IMR-90 (cell line): Measurements from ENCODE around the gene RPS6KA5. TPM values are rescaled to one million over a fixed set of nuclear protein-coding genes. Genes with fewer than 3 reads are reported as not detected.

Experiments used
- ATAC-seq: fragments of 200-7000 bp; cut with Tn5 transposase; 2 replicates; pipeline ENCODE4 v1.9.1; 2020; ENCODE audit warnings: low read depth, mild to moderate bottlenecking, moderate library complexity
- BruUV-seq: library from RNA; stranded (reverse); fragments of 400-500 nt; replicated peaks from 2 replicates; lab custom pipeline; 2021; lab: Mats Ljungman, UMichigan
- CTCF ChIA-PET: fragments of 300-600 bp; formaldehyde crosslinking; extraction: SDS; loops from one replicate; lab custom pipeline; 2021; ENCODE audit warnings: antibody characterized with exemption; lab: Yijun Ruan, JAX
- POLR2A ChIA-PET: fragments of 300-600 bp; sonication (Branson Sonifier 250); formaldehyde crosslinking; loops from one replicate; lab custom pipeline; 2022; ENCODE audit warnings: antibody characterized with exemption; ENCODE audit not compliant: unreplicated experiment; lab: Charles Lee
- DNase-seq: peaks from one replicate; pipeline ENCODE4 v3.0.0; 2013
- H2AFZ ChIP-seq: replicated peaks from 2 replicates; pipeline ENCODE3; 2013; ENCODE audit warnings: low read length, mild to moderate bottlenecking; ENCODE audit not compliant: poor library complexity
- H2AK5ac ChIP-seq: 2 replicates; pipeline ENCODE4 v1.6.1; 2013; ENCODE audit warnings: low read depth, low read length, inconsistent platforms
- H2AK9ac ChIP-seq: replicated peaks from 2 replicates; pipeline ENCODE3; 2013; ENCODE audit warnings: mild to moderate bottlenecking, low read depth, low read length, moderate library complexity; ENCODE audit not compliant: poor library complexity
- H2BK120ac ChIP-seq: 2 replicates; pipeline ENCODE4 v1.6.1; 2013; ENCODE audit warnings: low read depth, low read length, inconsistent platforms
- H2BK15ac ChIP-seq: 3 replicates; pipeline ENCODE4 v1.6.1; 2013; ENCODE audit warnings: low read depth, low read length, inconsistent platforms
- H2BK20ac ChIP-seq: 2 replicates; pipeline ENCODE4 v1.6.1; 2013; ENCODE audit warnings: low read depth, mild to moderate bottlenecking, inconsistent platforms, low read length, moderate library complexity
- H2BK5ac ChIP-seq: 2 replicates; pipeline ENCODE4 v1.6.1; 2013; ENCODE audit warnings: mild to moderate bottlenecking, low read depth, low read length, inconsistent platforms; ENCODE audit not compliant: poor library complexity, severe bottlenecking
- H3K14ac ChIP-seq: replicated peaks from 2 replicates; pipeline ENCODE4 v1.6.1; 2013; ENCODE audit warnings: low read depth, low read length, inconsistent platforms
- H3K18ac ChIP-seq: 2 replicates; pipeline ENCODE4 v1.6.1; 2013; ENCODE audit warnings: low read depth, low read length, control low read depth
- H3K23ac ChIP-seq: 2 replicates; pipeline ENCODE4 v1.6.1; 2013; ENCODE audit warnings: low read depth, low read length, inconsistent platforms
- H3K27ac ChIP-seq: 2 replicates; pipeline ENCODE4 v1.5.1; 2013; ENCODE audit warnings: mild to moderate bottlenecking, control low read depth, low read length; ENCODE audit not compliant: insufficient read depth
- H3K27me3 ChIP-seq: 2 replicates; pipeline ENCODE4 v1.6.1; 2013; ENCODE audit warnings: low read length; ENCODE audit not compliant: control insufficient read depth, insufficient read depth
- H3K36me3 ChIP-seq: 2 replicates; pipeline ENCODE4 v1.6.1; 2013; ENCODE audit warnings: low read length, mixed read lengths; ENCODE audit not compliant: control insufficient read depth, insufficient read depth
- H3K4ac ChIP-seq: 2 replicates; pipeline ENCODE4 v1.6.1; 2013; ENCODE audit warnings: low read depth, low read length, inconsistent platforms
- H3K4me1 ChIP-seq: 2 replicates; pipeline ENCODE4 v1.6.1; 2013; ENCODE audit warnings: low read length, mixed read lengths; ENCODE audit not compliant: control insufficient read depth, insufficient read depth
- H3K4me2 ChIP-seq: 2 replicates; pipeline ENCODE4 v1.6.1; 2013; ENCODE audit warnings: low read depth, mild to moderate bottlenecking, control low read depth, low read length, moderate library complexity
- H3K4me3 ChIP-seq: 2 replicates; pipeline ENCODE4 v1.5.1; 2013; ENCODE audit warnings: low read depth, mild to moderate bottlenecking, control low read depth, low read length, moderate library complexity; ENCODE audit not compliant: insufficient read depth
- H3K56ac ChIP-seq: 2 replicates; pipeline ENCODE4 v1.6.1; 2013; ENCODE audit warnings: low read length, inconsistent platforms; ENCODE audit not compliant: insufficient read depth; ENCODE audit errors: extremely low read depth
- H3K79me1 ChIP-seq, 2 experiments: 2 replicates each; pipeline ENCODE4 v1.6.1; 2013; ENCODE audit warnings: low read length in 2 of 2, inconsistent platforms in 1 of 2, low read depth in 1 of 2
- H3K9ac ChIP-seq: 2 replicates; pipeline ENCODE4 v1.6.1; 2013; ENCODE audit warnings: low read depth, low read length, control low read depth
- H3K9me1 ChIP-seq: 2 replicates; pipeline ENCODE4 v1.6.1; 2013; ENCODE audit warnings: low read length, inconsistent platforms; ENCODE audit not compliant: insufficient read depth
- H3K9me3 ChIP-seq: 2 replicates; pipeline ENCODE4 v1.6.1; 2013; ENCODE audit warnings: low read length; ENCODE audit not compliant: control insufficient read depth, insufficient read depth
- H4K20me1 ChIP-seq: 2 replicates; pipeline ENCODE4 v1.6.1; 2013; ENCODE audit warnings: low read length, inconsistent platforms; ENCODE audit not compliant: insufficient read depth
- H4K5ac ChIP-seq: 2 replicates; pipeline ENCODE4 v1.6.1; 2013; ENCODE audit warnings: mild to moderate bottlenecking, low read depth, low read length, control low read depth
- H4K8ac ChIP-seq, 2 experiments: 2 replicates each; pipeline ENCODE4 v1.6.1; 2013; ENCODE audit warnings: low read depth in 2 of 2, low read length in 2 of 2, control low read depth in 1 of 2, inconsistent platforms in 1 of 2
- H4K91ac ChIP-seq: 2 replicates; pipeline ENCODE4 v1.6.1; 2013; ENCODE audit warnings: low read depth, low read length, inconsistent platforms; ENCODE audit not compliant: insufficient read depth
- CEBPB ChIP-seq: IDR thresholded peaks from 2 replicates; pipeline ENCODE4 v1.6.1; 2012; ENCODE audit warnings: low read depth, low read length, improper control_type of control experiment
- ELK1 ChIP-seq: fragments of 150-350 bp; IDR thresholded peaks from 2 replicates; pipeline ENCODE4 v1.6.1; 2016; ENCODE audit warnings: low read depth, mild to moderate bottlenecking, low read length, moderate library complexity, borderline replicate concordance
- FOS ChIP-seq: fragments of 150-350 bp; IDR thresholded peaks from 2 replicates; pipeline ENCODE4 v1.6.1; 2016; ENCODE audit warnings: low read depth, low read length
- MAZ ChIP-seq: IDR thresholded peaks from 2 replicates; pipeline ENCODE4 v1.6.1; 2012; ENCODE audit warnings: low read depth, mild to moderate bottlenecking, low read length, improper control_type of control experiment, moderate library complexity, borderline replicate concordance
- RAD21 ChIP-seq: IDR thresholded peaks from 2 replicates; pipeline ENCODE4 v1.6.1; 2012; ENCODE audit warnings: low read length, improper control_type of control experiment
- RCOR1 ChIP-seq: IDR thresholded peaks from 2 replicates; pipeline ENCODE4 v1.6.1; 2012; ENCODE audit warnings: mild to moderate bottlenecking, low read length, improper control_type of control experiment; ENCODE audit not compliant: insufficient replicate concordance
- USF2 ChIP-seq: fragments of 150-350 bp; IDR thresholded peaks from 2 replicates; pipeline ENCODE4 v1.6.1; 2017; ENCODE audit warnings: mild to moderate bottlenecking, antibody characterized with exemption, low read length, low read depth
- WGBS, 2 experiments: methylation state at CpG; one replicate each; pipeline versions ENCODE4 v1.1.5 to v1.1.7; 2013; ENCODE audit warnings: missing lambda C conversion rate in 2 of 2; ENCODE audit not compliant: insufficient read length in 1 of 2; ENCODE audit errors: extremely low coverage in 2 of 2; 5-methylcytosine and 5-hydroxymethylcytosine counted together
- dilution Hi-C: fragments of 300-500 bp; cut with HindIII; formaldehyde crosslinking; loops from one replicate; pipeline ENCODE4 v1.14.3; 2018; ENCODE audit warnings: low sequenced_read_pairs; ENCODE audit not compliant: unreplicated experiment
- in situ Hi-C: fragments of 300-500 bp; cut with MboI; formaldehyde crosslinking; loops from 3 replicates; pipeline ENCODE4 v1.14.3; 2019; ENCODE audit warnings: low sequenced_read_pairs, inconsistent platforms, mixed read lengths
- intact Hi-C: fragments of 100-400 bp; cut with micrococcal nuclease; formaldehyde crosslinking; loops from 2 replicates; pipeline ENCODE4 v1.10.0; 2022
- polyA plus RNA-seq, 3 experiments: library from polyadenylated mRNA; depleted of rRNA; stranded (reverse); fragments of >200 nt; gene quantifications; 2 replicates each; pipeline ENCODE4 v1.2.3, GENCODE V29; 2012; ENCODE audit warnings: low replicate concordance in 1 of 3
- total RNA-seq: library from RNA; depleted of rRNA; stranded (reverse); fragments of >200 nt; gene quantifications from 2 replicates; pipeline ENCODE4 v1.2.3, GENCODE V29; 2012

The RPS6KA5 gene
- total and polyA plus RNA-seq, 2 of the 4 experiments (the other 2 are of a cell fraction): 0.36 TPM

- peak overlapping the region; percentile 43; the same call in 1 of the 2 replicates for H4K91ac ChIP-seq
- no peak overlapping the region for H3K9ac ChIP-seq
- peak overlapping the region; percentile 81 for H3K4me2 ChIP-seq
- in situ Hi-C loops: no loop called here
- no peak overlapping the region for H3K18ac ChIP-seq
- peak overlapping the region; percentile 74; the same call in 1 of the 2 replicates for H3K14ac ChIP-seq
- H3K4me1 ChIP-seq: peaks cover 7% of the 10 kb centered on the region
- H2AK5ac ChIP-seq: no peak overlapping the region; the same call in 1 of the 2 replicates
- peaks cover 8% of the 10 kb centered on the region; the same call in 1 of the 2 replicates for H3K9me1 ChIP-seq
- no peak overlapping the region for H3K23ac ChIP-seq
- H2BK20ac ChIP-seq: no peak overlapping the region
- no peaks in the 10 kb centered on the region for H3K36me3 ChIP-seq
- peak overlapping the region; percentile 87 for H2AFZ ChIP-seq
- 89% methylated on average over 2 of the region's 17 CpGs; no CpG with 5 or more reads in 1 of the 2 experiments for WGBS, 2 experiments
- peaks cover 5% of the 10 kb centered on the region; the same call in 1 of the 2 replicates for H3K9me3 ChIP-seq
- H2BK15ac ChIP-seq: no peak overlapping the region
- DNase-seq: no peak
- H3K79me1 ChIP-seq: no peaks in the 10 kb centered on the region
- 0 out of 2 replicates have a peak overlapping the region, but pooled peaks have one; percentile 25 for H3K4me3 ChIP-seq
- no peaks in the 10 kb centered on the region for H4K20me1 ChIP-seq
- 0 out of 2 replicates have a peak overlapping the region, but pooled peaks have one; percentile 5 for H3K4ac ChIP-seq
- intact Hi-C loops: no loop called here
- H3K56ac ChIP-seq: no peak overlapping the region; the same call in 1 of the 2 replicates
- H4K8ac ChIP-seq: peak overlapping the region; percentile 55 to 88; a peak in 3 of 4 replicates
- H3K27ac ChIP-seq: no peak overlapping the region
- ChIA-PET POLR2A (no interaction called here), CTCF (interaction anchor here (0.8 kb wide), 1 partner anchor 344 kb away, joined by 5 read pairs; no protein-coding TSS in a partner anchor)
- dilution Hi-C loops: no loop called here
- BruUV-seq: no TSS peak
- H3K27me3 ChIP-seq: peaks cover 4% of the 10 kb centered on the region; the same call in 1 of the 2 replicates
- H2BK5ac ChIP-seq: no peak overlapping the region
- H2BK120ac ChIP-seq: 0 out of 2 replicates have a peak overlapping the region, but pooled peaks have one; percentile 26
- H2AK9ac ChIP-seq: peak overlapping the region; percentile 52
- TF ChIP-seq RCOR1 (no peak), ELK1 (no peak), FOS (no peak), CEBPB (peak; percentile 72), MAZ (no peak), RAD21 (no peak), USF2 (no peak)
- H4K5ac ChIP-seq: peak overlapping the region; percentile 59
- ATAC-seq: no peak
Measured at GRCh38 chr14:90828642-90829487, 231.6 kb downstream of the RPS6KA5 start.
